Raji (cell line): ENCODE data around the gene RBM34.

Experiments
- POLR2A ChIP-seq: IDR thresholded peaks from 2 replicates; pipeline ENCODE4 v1.6.1; 2011; ENCODE audit warnings: low read depth, low read length, control low read depth; ENCODE audit not compliant: insufficient read depth

Gene RBM34

DNA sequence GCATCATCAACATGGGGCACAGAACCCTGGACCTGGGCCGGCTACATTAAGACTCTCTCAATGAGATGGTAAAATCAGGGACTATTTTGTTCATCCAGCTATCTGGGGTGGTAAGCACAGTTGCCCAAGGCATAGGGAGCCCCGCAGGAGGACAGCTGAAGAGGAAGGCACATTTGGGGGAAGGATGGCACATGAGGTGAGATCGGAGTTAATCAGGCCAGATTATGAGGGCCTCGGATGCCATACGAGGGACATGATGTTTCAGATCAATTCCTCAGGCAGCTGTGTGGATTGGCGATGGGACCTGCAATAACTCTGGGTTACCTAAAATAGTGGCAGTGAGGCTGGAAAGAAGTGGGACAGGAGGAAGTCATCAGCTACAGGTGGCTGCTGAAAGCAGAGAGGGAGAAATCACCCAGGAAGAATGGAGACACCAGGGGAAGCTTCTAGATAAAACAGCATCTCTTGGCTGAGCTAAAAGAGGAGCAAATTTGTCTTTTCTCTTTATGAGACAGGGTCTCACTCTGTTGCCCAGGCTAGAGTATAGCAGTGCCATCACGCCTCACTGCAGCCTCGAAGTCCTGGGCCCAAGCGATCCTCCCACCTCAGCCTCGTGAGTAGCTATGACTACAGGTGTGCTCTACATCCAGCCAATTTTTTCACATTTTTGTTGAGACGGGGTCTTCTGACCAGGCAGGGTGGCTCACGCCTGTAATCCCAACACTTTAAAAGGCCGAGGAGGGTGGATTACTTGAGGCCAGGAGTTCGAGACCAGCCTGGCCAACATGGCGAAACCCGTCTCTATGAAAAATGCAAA is 53.5 kb downstream of the RBM34 start:
- TF ChIP-seq POLR2A: no peak

DNA sequence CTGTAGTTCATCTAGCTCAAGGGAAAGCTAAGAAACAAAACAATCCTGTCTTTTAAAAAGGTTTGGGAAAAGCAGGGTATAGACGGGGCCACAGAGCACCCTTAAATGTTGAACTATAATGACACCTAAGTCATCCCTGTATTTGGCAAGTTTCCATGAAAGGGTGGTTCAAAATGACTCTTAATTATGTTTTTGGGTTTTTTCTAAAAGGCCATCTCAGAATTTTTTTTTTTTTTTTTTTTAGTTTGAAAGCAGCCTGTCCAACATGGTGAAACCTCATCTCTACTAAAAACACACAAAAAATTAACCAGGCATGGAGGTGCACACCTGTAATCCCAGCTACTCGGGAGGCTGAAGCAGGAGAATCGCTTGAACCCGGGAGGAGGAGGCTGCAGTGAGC is 54.6 kb downstream of the RBM34 start:
- no peak for TF ChIP-seq POLR2A

DNA sequence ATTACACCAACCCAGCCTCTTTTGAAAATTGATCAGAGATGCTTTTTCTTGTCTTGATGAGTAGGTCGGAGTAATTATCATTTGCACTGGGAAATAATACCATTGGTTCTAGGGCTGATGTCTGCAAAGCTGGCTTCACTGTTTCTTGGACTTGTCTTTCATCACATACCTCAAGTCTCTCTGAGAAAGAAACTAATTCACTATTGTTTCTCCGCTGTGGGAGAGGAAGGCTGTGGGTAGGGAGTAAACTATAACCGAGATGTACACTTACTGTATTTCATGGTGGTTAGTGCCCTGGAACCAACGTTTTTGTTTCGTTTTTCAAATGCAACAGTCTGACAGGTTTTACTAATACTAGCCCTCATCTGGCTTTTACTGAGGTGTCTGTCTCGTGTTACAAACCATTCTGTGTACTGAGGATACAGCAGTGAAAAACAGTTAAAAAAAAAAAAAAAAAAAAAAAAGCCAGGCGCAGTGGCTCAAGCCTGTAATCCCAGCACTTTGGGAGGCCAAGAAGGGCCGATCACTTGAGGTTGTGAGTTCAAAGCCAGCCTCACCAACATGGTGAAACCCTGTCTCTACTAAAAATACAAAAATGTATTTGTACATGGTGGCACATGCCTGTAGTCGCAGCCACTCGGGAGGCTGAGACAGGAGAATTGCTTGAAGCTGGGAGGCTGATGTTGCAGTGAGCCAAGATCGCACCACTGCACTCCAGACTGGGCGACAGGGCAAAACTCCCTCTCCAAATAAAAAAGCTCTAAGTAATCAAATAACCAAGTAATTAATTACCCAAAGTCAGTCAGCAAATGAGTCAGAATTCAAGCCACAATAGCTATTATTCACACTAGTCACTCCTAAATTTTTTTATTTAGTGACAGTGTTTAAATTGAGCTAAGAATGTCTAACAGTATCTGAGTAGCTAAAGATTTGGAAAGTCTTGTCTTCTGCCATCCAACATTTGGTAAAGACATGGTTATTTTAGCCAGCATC is 55.7 kb downstream of the RBM34 start:
- no peak for TF ChIP-seq POLR2A

DNA sequence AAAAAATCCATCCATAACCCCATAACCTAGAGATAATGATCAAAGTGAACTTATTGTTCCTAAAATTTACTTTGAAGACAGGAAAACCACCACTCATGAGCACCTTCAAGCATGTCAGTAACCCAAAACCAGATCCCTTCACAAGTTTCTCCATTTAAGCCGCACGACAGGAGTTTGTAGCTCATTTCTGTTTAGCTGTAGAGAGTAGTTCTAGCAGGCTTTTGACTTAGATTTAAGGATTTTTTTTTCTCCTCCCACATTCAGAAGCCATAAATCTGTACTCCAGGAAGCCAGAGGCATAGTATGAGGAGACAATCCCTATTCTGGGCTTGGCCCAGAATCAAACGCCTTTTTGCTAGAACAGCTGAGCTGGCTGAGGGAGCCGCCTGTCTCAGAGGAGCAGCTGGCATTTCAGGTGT is 58.0 kb downstream of the RBM34 start:
- TF ChIP-seq POLR2A: no peak

DNA sequence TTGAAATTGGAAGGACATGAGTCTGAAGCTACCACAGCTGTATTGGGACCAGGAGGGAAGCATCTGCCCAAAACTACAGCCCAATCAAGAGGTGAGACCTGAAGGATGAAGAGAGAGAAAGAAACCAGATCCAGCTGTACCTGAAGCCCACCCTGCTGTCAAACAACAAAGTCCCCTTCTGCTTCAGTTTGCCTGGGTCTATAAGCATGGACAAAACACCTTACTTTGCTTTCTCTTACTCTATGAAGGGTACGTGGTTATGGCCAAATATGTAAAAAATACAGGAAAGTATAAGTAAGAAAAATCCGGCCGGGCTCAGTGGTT is 58.8 kb downstream of the RBM34 start:
- TF ChIP-seq POLR2A: no peak

DNA sequence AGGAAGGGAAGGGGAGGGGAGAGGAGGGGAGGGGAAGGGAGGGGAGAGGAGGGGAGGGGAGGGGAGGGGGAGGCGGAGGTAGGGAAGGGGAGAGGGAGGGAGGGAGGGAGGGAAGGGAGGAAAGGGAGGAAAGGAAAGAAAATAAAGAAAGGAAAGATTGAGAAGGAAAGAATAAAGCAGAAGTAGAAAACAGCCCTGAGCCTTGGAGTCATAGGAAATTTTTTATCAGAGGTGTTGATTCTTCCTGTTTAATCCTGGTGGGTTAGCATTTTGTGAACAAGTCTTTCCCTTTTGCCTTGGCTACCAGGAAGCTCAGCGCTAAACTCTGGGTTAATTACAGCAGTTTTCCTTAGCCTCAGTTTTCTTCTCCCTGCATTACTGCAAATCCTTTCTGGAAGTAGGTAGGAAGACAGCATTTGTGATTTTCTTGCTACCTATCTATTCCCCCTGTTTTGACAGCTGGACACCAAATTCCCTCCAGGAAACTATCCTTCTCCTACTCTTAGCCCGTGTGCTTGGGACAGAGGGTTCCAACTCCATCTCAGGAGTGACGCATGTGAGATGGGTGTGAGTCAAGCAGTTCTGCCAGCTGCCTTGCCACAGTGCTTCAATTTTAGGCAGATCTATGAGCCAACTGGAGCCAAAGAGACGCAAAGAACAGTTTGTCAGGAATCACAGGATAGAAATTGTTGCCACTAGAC is 59.3 kb downstream of the RBM34 start:
- no peak for TF ChIP-seq POLR2A

DNA sequence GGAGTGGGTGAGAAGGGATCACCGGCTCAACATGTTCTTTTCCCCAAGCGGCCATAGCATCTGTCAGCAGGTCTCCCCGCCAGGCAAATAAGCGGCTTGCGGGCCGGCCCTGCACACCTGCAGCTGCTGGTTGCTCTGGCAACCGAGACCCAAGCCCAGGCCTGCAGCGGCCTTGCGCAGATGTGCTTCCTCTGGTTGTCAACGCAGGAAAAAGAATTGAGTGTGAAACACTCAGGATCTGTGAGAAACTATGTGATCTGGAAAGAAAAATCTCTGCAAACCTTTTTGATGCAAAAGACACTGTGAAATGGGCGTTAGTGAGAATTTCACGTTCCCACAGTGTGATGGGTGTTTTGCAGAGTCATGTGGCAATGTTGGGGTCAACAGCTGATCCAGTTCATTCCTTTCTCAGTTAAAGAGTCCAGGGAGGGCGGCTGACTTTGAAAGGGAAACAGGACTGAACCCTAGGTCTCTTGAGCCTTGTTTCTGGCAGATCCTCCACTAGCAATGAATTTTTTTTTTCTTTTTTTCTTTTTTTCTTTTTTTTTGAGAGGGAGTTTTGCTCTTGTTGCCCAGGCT is 60.8 kb downstream of the RBM34 start:
- TF ChIP-seq POLR2A: no peak

DNA sequence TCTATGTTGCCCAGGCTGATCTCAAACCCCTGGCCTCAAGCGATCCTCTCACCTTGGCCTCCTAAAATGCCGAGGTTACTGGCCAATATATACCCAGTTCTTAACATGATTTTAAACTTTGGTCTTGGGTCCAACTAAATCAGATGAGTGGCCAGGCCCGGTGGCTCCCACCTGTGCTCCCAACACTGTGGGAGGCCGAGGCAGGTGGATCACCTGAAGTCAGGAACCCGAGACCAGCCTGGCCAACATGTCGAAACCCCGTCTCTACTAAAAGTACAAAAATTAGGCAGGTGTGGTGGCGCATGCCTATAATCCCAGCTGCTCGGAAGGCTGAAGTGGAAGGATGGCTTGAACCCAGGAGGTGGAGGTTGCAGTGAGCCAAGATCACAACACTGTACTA is 62.1 kb downstream of the RBM34 start:
- no peak for TF ChIP-seq POLR2A

DNA sequence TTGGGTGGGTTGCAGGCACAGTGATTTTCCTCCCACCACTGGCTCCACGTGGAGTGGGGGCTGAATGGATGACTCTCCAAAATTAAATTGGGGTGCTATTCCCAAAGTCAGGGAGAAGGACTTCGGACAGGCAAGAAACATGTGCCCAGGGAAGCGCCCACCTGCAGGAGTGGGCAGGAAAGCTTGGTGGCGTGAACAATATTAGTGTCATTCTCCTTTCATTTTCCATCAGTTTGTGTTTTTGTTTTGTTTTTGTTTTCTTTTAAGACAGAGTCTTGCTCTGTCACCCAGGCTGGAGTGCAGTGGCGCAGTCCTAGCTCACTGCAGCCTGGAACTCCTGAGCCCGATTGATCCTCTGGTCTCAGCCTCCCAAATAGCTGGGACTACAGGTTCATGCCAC is 62.5 kb downstream of the RBM34 start:
- no peak for TF ChIP-seq POLR2A

DNA sequence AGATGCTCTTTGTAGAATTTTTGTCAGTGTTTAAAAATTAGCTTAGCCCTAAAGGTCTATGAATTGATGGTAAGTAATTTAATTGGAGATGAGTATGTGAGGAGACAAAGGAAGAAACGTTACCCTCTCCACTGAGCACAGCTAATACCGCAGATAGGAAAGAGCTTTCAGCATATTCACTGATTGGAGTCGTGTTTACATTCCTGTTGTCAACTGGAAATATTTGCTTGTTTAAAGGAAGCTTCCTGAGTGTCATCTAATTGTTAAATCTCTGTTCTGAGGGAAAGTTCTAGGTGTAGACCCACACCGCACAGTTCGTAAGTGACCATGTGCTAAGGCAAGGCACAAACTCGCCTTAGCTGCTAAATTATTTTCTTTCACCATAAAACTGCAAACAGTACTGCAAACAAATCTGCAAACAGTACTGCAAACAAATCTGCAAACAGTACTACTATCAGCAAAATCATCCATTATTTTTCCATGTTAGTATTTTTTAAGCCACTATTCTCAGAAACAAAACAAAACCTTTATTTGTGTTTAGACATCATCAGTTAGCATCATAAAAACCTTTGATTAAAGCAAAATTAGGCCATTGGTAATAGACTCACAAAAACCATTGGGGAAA is 65.0 kb downstream of the RBM34 start:
- no peak for TF ChIP-seq POLR2A

DNA sequence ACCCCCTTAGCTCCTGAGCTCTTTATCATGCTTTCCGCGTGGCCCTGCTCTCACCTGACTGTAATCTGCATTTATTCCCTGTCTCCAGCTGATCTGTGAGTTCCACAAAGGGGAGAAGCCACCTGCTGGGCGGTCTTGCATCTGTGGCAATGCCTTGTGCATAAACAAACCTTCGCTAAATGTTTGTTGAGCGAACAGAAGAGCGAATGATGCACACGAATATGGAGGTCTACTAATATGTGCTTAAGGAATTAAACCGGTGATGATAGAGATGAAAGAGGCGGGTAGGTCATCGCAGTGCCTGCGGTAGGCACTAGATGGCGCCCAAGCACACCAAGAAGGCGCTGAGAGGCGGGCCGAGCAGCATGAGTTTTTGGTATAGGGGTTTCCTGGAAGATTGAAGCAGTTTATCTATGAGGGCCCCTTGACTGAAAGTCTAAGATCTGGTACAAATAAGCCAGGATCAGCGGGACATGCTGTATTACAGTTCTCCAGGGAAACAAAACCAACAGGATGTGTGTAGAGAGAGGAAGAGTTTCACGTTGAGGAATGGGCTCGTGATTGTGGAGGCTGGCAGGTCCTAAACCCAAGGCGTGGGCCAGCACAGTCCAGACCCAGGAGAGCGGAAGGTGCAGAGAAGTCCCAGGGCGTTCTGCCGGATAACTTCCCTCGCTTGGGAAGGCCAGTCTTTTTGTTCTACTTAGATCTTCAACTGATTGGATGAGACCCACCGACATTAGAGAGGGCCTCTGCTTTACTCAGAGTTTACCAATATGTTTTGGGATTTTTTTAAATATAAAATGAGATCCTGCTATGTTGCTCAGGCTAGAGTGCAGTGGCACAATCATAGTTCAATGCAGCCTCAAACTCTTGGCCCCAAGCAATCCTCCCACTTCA is 67.1 kb downstream of the RBM34 start:
- TF ChIP-seq POLR2A: no peak

DNA sequence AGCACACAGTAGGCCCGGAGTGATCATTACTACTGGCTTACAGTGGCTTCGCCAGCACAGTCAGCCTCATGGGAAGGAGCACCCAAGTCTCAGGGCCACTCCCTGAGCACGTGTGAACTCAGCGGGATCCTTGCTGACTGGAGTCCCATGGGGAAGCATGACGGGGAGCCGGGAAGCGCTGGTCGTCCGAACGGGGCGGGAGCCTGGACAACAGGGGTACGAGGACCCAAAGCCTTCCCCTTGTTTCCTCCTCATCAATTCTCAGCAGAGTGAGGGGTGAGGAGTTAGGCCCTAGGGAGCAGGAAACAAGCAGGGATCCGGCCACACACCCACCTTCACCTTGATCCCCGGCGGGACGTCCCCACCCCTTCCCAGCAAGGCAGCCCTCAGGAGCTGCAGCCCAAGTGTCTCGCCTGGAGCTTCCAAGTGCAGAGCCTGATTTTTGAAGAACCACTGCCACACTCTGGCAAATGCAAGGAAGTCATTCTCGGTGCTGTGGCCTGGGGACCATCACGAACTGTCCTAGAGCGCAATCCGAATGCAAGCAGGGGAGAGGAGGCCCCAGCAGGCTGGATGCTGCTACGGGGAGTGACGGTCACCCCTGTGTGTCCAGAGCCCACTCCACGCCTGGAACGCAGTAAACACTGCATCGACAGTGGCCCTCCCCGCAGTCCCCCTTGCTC is 67.9 kb downstream of the RBM34 start:
- no peak for TF ChIP-seq POLR2A

DNA sequence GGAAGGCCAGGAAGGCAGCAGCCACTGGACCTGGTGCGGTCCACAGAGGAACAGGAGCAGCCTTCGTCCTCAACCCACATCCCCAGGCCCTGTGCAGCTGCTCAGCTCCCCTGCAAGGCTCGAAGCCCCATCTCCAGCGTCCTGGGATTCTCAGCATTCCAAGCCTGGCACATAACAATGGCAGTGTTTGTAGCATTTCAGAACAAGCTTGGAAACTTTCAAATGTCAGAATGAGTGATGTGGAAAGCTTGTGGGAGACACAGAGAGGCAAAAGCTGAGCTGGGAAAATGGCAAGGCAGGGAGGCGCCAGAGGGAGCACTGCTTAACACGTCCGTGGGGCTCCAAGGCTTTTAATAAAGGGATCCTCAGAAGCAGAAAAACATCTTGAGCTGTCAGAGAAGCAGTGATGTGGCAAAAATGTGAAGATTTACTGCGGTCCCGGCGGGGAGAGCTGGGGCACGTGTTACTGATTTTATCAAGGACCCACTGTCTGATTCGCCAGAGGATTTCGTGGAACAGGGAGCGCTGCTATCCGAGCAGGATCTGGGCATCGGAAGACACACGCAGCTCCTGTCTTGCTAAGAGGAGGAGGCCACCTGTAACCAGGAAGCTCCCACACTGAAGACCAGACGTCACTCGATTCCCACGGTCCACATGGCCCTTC is 70.5 kb downstream of the RBM34 start:
- TF ChIP-seq POLR2A: no peak
